Activated naive CD4-positive, alpha-beta T cell (primary cell): ENCODE data around the gene KPNA4.
A peak's percentile ranks its signal among the peaks of the same experiment; 100 is the strongest.

ENCODE experiments used
- DNase-seq, 4 experiments: peaks; one replicate each; lab custom pipeline; 2025; lab: John Stamatoyannopoulos, UW

KPNA4 gene

GRCh38 chr3:160449636-160450598, 115.5 kb downstream of the KPNA4 start, which contains the start of gene TRIM59:
TSS of gene TRIM59 (minus strand) at chr3:160449786. CDS start at chr3:160439183, 10,603 bp downstream.
- peak; percentile 68 to 94 (median 90) for DNase-seq

GRCh38 chr3:160448845-160449635, 116.3 kb downstream of the KPNA4 start:
- peak in 2 of 4 experiments; percentile 30 to 32 for DNase-seq

- no peak for DNase-seq
Measured at GRCh38 chr3:160447544-160447943, 117.8 kb downstream of the KPNA4 start.

- DNase-seq, result no peak
Measured at GRCh38 chr3:160446522-160447056, 118.8 kb downstream of the KPNA4 start.

- DNase-seq, result no peak
Measured at GRCh38 chr3:160445854-160446253, 119.5 kb downstream of the KPNA4 start.
